Stimulated activated CD4-positive, alpha-beta T cell treated with anti-CD3 and anti-CD28 coated beads, Interleukin-1b, Interleukin-23, amount 100 ng/mL, for 48 hours (primary cell): Measurements from ENCODE around the gene LYPD3.

ENCODE experiments used
- DNase-seq: peaks from one replicate; pipeline ENCODE4 v3.0.0-alpha.2; 2020

LYPD3 gene

DNA sequence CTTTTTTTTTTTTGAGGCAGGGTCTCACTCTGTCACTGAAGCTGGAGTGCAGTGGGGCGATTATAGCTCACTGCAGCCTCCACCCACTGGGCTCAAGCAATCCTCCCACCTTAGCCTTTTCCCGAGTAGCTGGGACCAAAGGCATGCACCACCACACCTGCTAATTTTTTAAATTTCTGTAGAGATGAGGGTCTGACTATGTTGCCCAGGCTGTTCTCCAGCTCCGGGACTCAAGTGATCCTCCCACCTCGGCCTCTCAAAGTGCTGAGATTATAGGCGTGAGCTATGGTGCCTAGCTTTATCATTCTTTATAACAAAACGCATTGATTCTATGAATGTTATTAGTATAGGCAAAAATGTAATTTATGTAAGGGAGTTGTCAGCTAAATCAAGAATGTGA is 17.9 kb upstream of the LYPD3 start:
- no peak for DNase-seq

GRCh38 chr19:43482193-43482592 is 16.8 kb upstream of the LYPD3 start:
- DNase-seq: no peak

DNA sequence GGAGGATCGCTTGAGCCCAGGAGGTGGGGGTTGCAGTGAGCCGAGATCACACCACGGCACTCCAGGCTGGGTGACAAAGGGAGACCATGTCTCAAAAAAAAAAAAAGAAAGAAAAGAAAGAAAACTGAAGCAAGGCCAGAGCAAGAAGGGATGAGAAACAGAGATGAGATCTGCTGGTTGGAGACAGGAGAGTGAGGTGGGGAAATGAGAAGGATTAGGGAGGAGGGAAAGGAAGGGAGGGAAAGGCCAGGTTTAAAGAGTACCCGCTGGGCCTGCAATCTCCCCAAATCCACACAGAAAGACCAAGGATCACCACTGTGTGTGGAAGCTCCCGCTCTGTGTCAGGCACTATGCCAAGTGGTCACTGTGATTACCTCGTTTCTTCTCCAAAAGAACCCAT is 16.3 kb upstream of the LYPD3 start:
- DNase-seq: no peak

DNA sequence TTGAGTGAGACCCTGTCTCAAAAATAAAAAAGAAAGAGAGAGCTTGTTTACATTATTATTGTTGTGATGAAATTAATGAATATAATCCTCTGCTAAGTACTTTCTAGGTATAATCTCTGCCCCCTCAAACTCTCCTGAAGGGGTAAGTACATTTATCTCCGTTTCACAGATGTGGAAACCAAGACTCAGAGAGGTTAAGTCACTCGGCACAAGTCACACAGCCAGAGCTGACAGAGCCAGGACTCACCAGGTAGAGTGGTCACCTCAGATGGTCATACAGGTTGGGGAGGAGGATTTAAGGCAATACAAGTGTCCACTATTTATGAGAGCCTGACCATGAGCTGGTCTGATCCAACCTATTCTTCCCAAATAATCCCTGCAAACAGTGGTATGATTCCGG is 15.2 kb upstream of the LYPD3 start:
- DNase-seq: no peak

DNA sequence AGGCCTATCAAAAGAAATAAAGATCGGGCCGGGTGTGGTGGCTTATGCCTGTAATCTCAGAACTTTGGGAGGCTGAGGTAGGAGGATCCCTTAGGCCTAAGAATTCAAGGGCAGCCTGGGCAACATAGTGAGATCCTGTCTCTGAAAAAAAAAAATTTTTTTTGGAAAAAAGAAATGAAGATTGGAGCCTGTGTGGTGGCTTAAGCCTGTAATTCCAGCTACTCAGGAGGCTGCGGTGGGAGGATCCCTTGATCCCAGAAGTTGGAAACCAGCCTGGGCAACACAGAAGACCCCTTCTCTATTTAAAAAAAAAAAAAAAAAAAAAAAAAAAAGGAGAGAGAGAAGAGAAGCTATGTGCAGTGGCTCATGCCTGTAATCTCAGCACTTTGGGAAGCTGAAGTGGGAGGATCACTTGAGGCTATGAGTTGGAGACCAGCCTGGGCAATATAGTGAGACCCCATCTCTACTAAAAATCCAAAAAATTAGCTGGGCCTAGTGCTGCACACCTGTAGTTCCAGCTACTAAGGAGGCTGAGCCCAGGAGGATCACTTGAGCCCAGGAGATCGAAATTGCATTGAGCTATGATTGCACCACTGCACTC is 14.7 kb upstream of the LYPD3 start:
- DNase-seq: no peak

GRCh38 chr19:43479226-43479625 is 13.8 kb upstream of the LYPD3 start:
- DNase-seq: no peak

- no peak for DNase-seq
Observed at GRCh38 chr19:43478323-43478722, 12.9 kb upstream of the LYPD3 start.

DNA sequence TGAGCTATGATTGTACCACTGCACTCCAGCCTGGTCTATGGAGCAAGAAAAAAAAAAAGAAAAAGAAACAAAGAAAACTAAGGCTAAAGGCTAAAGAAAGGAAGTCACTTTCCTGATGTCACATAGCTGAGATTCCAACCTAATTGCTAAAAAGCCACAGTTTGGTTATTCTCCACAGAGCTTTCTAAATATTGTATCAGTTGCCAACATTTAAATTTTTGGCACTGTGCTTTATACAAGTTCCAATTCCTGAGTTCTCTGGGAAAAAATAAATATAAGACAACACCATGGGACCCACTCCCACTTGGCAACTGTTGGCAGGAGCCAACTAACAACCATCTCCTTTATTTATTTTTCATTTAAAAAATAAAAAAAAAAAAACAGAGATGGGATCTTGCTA is 11.2 kb upstream of the LYPD3 start:
- no peak for DNase-seq

GRCh38 chr19:43474986-43475705 is 9.7 kb upstream of the LYPD3 start:
- peak; percentile 93 for DNase-seq

DNA sequence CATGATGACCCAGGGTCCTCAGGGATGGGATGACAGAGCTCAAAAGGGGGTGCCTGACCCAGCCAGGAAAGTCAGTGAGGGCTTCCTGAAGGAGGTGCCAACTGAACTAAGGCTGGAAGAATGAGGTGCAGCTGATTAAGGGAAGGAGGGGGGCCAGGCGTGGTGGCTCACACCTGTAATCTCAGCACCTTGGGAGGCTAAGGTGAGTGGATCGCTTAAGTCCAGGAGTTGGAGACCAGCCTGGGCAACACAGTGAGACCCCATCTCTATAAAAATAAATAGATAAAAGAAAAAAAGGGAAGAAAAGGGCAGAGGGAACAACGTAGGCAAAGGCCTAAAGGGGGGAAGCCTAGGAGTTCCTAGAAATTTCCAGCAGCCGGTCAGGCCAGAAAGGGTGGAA is 9.1 kb upstream of the LYPD3 start:
- no peak for DNase-seq

DNA sequence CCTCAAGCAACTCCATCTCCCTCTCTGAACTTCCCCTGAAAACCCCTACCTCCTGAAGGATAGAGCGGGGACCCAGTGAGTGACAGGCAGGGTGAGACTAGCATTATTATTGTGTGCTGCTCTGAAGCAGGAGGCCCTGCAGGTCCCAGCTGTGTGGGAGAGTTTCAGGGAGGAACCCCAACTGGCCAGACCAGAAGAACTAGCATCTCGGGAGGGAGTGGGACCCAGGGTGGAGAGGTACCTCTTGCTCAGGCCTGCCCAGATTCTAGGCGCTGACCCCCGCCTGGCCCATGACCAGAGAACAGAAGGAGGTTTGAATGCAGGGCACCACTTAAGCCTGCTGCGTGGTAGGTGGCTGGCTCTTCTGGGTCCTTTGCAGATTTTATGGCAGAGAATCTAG is 5.7 kb upstream of the LYPD3 start:
- DNase-seq: no peak

GRCh38 chr19:43470288-43470687 is 4.9 kb upstream of the LYPD3 start:
- peak; percentile 81 for DNase-seq

DNA sequence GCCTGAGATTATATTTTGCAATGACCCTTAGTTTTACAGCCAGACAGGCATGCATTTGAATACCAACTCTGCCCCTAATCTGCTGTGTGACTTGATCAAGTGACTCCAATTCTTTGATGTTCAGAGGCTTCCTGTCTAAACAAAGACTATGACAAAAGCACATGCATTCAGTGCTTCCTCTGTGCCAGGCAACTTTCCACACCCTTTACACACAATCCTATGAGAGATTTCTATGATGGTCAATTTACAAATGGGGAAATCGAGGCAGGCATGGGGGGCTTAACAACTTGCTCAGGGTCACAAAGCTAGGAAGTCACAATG is 3.7 kb upstream of the LYPD3 start:
- no peak for DNase-seq

DNA sequence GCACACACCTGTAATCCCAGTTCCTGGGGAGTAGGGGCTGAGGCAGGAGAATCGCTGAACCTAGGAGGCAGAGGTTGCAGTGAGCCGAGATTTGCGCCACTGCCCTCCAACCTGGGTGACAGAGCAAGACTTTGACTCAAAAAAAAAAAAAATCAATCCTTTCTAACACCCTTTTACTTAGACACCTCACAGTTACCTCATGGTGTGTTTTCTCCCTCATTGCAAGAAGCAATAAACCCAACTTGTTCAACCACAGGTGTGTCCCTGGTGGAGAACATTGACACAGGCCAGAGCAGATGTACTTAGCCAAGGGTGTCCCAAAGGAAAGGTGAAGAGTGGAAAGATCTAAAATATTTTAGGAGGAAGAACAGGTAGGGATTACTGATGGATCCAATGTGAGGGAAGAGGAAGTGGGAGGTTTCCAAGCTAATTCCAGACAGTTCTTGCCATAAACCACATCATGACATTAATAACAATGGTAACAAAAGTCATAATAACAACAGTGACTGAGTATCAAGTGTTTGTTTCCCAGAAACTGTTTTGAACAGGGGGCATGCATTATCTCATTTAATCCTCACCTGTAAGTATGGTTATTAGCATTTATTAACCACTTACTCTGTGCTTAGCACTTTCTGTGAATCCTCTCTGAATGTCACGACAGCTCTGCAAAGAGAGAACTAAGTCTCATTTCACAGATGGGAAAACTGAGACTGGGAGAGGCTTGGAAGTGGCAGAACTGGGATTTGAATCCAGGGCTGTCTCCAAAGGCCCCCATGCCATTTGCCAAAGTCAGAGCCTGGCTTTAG is 3.1 kb upstream of the LYPD3 start:
- no peak for DNase-seq

DNA sequence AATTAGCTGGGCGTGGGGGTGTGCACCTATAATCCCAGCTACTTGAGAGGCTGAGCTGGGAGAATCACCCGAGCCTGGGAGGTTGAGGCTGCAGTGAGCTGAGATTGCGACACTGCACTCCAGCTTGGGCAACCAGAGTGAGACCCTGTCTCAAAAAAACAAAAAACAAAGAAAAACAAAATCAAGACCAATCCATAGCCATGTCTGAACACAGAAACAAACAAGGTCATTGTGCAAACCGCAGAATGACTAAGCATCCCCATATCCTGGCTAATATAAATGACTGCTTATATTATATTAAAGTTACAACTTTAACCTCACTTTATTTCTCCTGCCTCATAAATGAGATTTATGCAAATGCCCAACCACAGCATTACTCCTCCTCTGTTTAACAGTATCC is 2.3 kb upstream of the LYPD3 start:
- no peak for DNase-seq

- DNase-seq: no peak
Observed at GRCh38 chr19:43467276-43467675, 1.9 kb upstream of the LYPD3 start.

DNA sequence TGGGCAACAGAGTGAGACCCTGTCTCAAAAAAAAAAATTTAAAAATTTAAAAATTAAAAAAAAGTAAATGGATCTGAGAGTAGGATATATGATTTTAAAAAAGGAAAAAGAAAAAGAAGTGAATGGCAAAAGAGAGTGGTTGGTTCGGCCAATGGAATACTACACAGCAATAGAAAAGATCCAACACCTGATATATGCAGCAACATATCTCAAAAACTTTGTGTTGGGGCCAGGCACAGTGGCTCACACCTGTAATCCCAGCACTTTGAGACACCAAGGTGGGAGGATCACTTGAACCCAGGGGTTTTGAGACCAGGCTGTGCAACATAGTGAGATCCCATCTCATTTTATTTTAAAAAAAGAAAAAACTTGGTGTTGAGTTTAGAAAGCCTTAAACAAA is 1.4 kb upstream of the LYPD3 start:
- no peak for DNase-seq

DNA sequence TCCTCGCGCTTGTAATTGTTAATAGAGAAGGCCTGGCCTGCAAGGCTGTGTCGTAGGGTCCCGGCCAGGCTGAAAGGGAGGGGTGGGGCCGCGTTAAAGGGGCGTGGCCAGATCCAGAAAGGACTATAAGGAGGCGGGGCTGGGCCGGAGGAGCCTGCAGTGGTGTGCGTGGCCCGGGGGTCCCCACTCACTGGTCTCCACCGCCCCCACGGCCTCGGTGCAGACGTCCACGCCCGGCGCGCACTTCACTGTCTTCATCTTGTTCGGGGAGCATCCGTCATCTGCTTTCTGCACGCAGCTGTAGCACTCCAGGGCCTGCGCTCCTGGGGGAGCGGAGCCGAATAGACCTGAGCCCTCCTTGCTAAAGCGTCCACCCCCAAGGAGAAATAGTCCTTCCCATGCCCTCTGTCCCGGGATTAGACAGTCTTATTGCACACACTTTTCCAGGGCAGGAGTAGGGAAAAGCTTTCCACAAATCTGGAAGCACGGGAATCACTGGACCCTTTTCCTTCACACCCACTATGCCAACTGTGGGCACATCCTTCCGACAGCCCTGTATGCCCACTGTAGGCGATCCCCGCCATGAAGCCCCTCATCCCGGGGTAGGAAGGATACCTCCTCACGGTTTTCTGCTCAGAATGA is 1.2 kb downstream of the LYPD3 start:
- no peak for DNase-seq

- DNase-seq: peak; percentile 99
Observed at GRCh38 chr19:43463381-43464133, 1.9 kb downstream of the LYPD3 start.

GRCh38 chr19:43462785-43463380 is 2.5 kb downstream of the LYPD3 start:
- no peak for DNase-seq

DNA sequence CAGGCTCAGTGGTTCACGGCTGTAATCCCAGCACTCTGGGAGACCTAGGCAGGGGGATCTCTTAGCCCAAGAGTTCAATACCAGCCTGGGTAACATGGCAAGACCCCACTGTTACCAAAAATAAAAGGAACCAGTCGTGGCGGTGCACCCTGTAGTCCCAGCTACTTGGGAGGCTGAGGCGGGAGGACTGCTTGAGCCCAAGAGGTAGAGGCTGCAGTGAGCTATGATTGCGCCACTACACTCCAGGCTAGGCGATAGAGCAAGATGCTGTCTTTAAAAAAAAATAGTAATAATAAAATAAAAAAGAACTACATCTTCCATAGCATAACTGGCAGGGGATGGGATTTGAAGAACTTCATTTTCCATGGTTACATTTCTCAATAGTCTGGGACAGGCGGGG is 3.0 kb downstream of the LYPD3 start:
- DNase-seq: no peak

- no peak for DNase-seq
Observed at GRCh38 chr19:43461303-43461702, 4.1 kb downstream of the LYPD3 start.
